DND-41 (cell line): ENCODE data around the gene CD320.

Experiments used
- CTCF ChIP-seq: IDR thresholded peaks from 2 replicates; pipeline ENCODE4 v1.5.1; 2012; ENCODE audit warnings: borderline replicate concordance, low read length, moderate library complexity, mild to moderate bottlenecking; ENCODE audit not compliant: poor library complexity, severe bottlenecking; ENCODE audit errors: extremely low read depth
- EZH2 ChIP-seq: IDR thresholded peaks from 3 replicates; pipeline ENCODE4 v1.6.1; 2012; ENCODE audit warnings: borderline replicate concordance, low read depth, mild to moderate bottlenecking, moderate library complexity, low read length, inconsistent platforms; ENCODE audit not compliant: severe bottlenecking

- TF ChIP-seq CTCF (no peak), EZH2 (no peak)
Observed at GRCh38 chr19:8338835-8339234, 30.7 kb upstream of the CD320 start.
